ENCODE data around the gene PLEKHA5.

PLEKHA5 gene

GRCh38 chr12:19282133-19282699 is 152.7 kb downstream of the PLEKHA5 start:
- DNase-seq: no peak
- Histone ChIP-seq H3K36me3 (replicated peaks) (peaks cover 2% of the 10 kb centered on the region), H3K4me3 (ENCODE audit: low read depth, low read length) (no peak overlapping the region), H3K27me3 (replicated peaks) (no peaks in the 10 kb centered on the region), H3K27ac (no peak overlapping the region)
- in situ Hi-C loops (cut with HindIII; ENCODE audit: low pct_ligation_motif_present, low sequenced_read_pairs): no loop called here
- no peak for TF ChIP-seq CTCF (IDR thresholded peaks at IDR 0.05; ENCODE audit: low read depth, low read length, missing control alignments)

- peaks cover 2% of the 10 kb centered on the region for H3K36me3 ChIP-seq (replicated peaks)
- in situ Hi-C loops (cut with HindIII; ENCODE audit: low pct_ligation_motif_present, low sequenced_read_pairs): no loop called here
- TF ChIP-seq CTCF (IDR thresholded peaks at IDR 0.05; ENCODE audit: low read depth, low read length, missing control alignments): no peak
- no peak for DNase-seq
- no peak overlapping the region for H3K27ac ChIP-seq
- H3K4me3 ChIP-seq (ENCODE audit: low read depth, low read length): no peak overlapping the region
- no peaks in the 10 kb centered on the region for H3K27me3 ChIP-seq (replicated peaks)
These were observed 155.1 kb downstream of the PLEKHA5 start for GRCh38 chr12:19284658-19285057.

- Histone ChIP-seq H3K27ac (no peak overlapping the region), H3K4me3 (ENCODE audit: low read depth, low read length) (no peak overlapping the region), H3K27me3 (replicated peaks) (no peaks in the 10 kb centered on the region), H3K36me3 (replicated peaks) (peaks cover 2% of the 10 kb centered on the region)
- in situ Hi-C loops (cut with HindIII; ENCODE audit: low pct_ligation_motif_present, low sequenced_read_pairs): no loop called here
- TF ChIP-seq CTCF (IDR thresholded peaks at IDR 0.05; ENCODE audit: low read depth, low read length, missing control alignments): no peak
- DNase-seq: no peak
These were observed 156.4 kb downstream of the PLEKHA5 start for GRCh38 chr12:19285793-19286448.

GRCh38 chr12:19287302-19287701 is 157.8 kb downstream of the PLEKHA5 start:
- H3K36me3 ChIP-seq (replicated peaks): peaks cover 2% of the 10 kb centered on the region
- H3K4me3 ChIP-seq (ENCODE audit: low read depth, low read length): no peak overlapping the region
- no peak for TF ChIP-seq CTCF (IDR thresholded peaks at IDR 0.05; ENCODE audit: low read depth, low read length, missing control alignments)
- H3K27ac ChIP-seq: no peak overlapping the region
- H3K27me3 ChIP-seq (replicated peaks): no peaks in the 10 kb centered on the region
- no peak for DNase-seq
- in situ Hi-C loops (cut with HindIII; ENCODE audit: low pct_ligation_motif_present, low sequenced_read_pairs): no loop called here

GRCh38 chr12:19288161-19288560 is 158.6 kb downstream of the PLEKHA5 start:
- Histone ChIP-seq H3K27ac (no peak overlapping the region), H3K4me3 (ENCODE audit: low read depth, low read length) (no peak overlapping the region), H3K36me3 (replicated peaks) (peaks cover 2% of the 10 kb centered on the region), H3K27me3 (replicated peaks) (no peaks in the 10 kb centered on the region)
- no peak for TF ChIP-seq CTCF (IDR thresholded peaks at IDR 0.05; ENCODE audit: low read depth, low read length, missing control alignments)
- DNase-seq: no peak
- in situ Hi-C loops (cut with HindIII; ENCODE audit: low pct_ligation_motif_present, low sequenced_read_pairs): no loop called here
